A549 (cell line): ENCODE results near the gene FCRL1. TPM values are rescaled to one million over a fixed set of nuclear protein-coding genes. Genes with fewer than 3 reads are reported as not detected.

ENCODE experiments used
- ATAC-seq, 2 experiments: fragments of 200-7000 bp in 1 of 2; fragments of >200 bp in 1 of 2; cut with Nextera tagmentation in 1 of 2; cut with Tn5 transposase in 1 of 2; 3 replicates each; pipeline versions ENCODE4 v1.8.0 to v1.9.1; 2018 to 2020; ENCODE audit warnings: mild to moderate bottlenecking in 1 of 2, moderate library complexity in 1 of 2
- CTCF ChIA-PET: fragments of 300-600 bp; sonication (Branson Sonifier 250); formaldehyde crosslinking; extraction: SDS; loops from one replicate; lab custom pipeline; 2021; ENCODE audit warnings: antibody characterized with exemption, inconsistent platforms; lab: Yijun Ruan, JAX
- POLR2A ChIA-PET: fragments of 350-600 bp; formaldehyde crosslinking; extraction: SDS; loops from one replicate; lab custom pipeline; 2021; ENCODE audit warnings: antibody characterized with exemption, inconsistent platforms; lab: Yijun Ruan, JAX
- DNase-seq, 2 experiments: peaks; one replicate each; pipeline versions ENCODE4 v3.0.0 to v3.0.0-alpha.2; 2011 to 2016; ENCODE audit warnings: low read depth in 1 of 2, low spot score in 1 of 2
- FAIRE-seq: peaks from 2 replicates; lab custom pipeline; 2011; peaks lifted over from hg19 to GRCh38; lab: Jason Lieb, UNC
- H3K27ac ChIP-seq, 2 experiments: fragments of >200 bp; sonication (Bioruptor Twin); formaldehyde crosslinking; 3 replicates each; pipeline ENCODE4 v1.5.1; 2016 to 2017
- H3K4me1 ChIP-seq: fragments of >200 bp; sonication (Bioruptor Twin); formaldehyde crosslinking; 3 replicates; pipeline ENCODE4 v1.6.1; 2016
- H3K4me2 ChIP-seq: fragments of >200 bp; sonication (Bioruptor Twin); formaldehyde crosslinking; 3 replicates; pipeline ENCODE4 v1.6.1; 2016
- H3K4me3 ChIP-seq: fragments of >200 bp; sonication (Bioruptor Twin); formaldehyde crosslinking; 3 replicates; pipeline ENCODE4 v1.5.1; 2016
- H3K9me3 ChIP-seq: fragments of >200 bp; sonication (Bioruptor Twin); formaldehyde crosslinking; 3 replicates; pipeline ENCODE4 v1.6.1; 2016
- BCL3 ChIP-seq: fragments of >200 bp; sonication (Bioruptor Twin); formaldehyde crosslinking; IDR thresholded peaks from 3 replicates; pipeline ENCODE4 v1.6.1; 2016
- CBX8 ChIP-seq: fragments of 200-600 bp; sonication (generic); IDR thresholded peaks from 2 replicates; pipeline ENCODE4 v1.6.1; 2016
- CEBPB ChIP-seq, 2 experiments: fragments of >200 bp in 1 of 2; sonication (Bioruptor Twin) in 1 of 2; formaldehyde crosslinking in 1 of 2; IDR thresholded peaks; 2 replicates each; pipeline ENCODE4 v1.6.1; 2012 to 2016
- CTCF ChIP-seq: fragments of >200 bp; sonication (Bioruptor Twin); formaldehyde crosslinking; IDR thresholded peaks from 3 replicates; pipeline ENCODE4 v1.5.1; 2016
- ELK1 ChIP-seq: fragments of 150-350 bp; IDR thresholded peaks from 2 replicates; pipeline ENCODE4 v1.6.1; 2014; ENCODE audit warnings: low read depth, mild to moderate bottlenecking, low read length
- EP300 ChIP-seq, 2 experiments: fragments of >200 bp; sonication (Bioruptor Twin); formaldehyde crosslinking; IDR thresholded peaks; 2 replicates in 1 of 2; 3 replicates in 1 of 2; pipeline ENCODE4 v1.6.1; 2016 to 2017
- FOSL2 ChIP-seq, 2 experiments: fragments of 450-650 bp in 1 of 2; fragments of >200 bp in 1 of 2; sonication (Bioruptor Twin) in 1 of 2; formaldehyde crosslinking; IDR thresholded peaks; 2 replicates each; pipeline versions ENCODE4 v1.5.0 to v1.6.1; 2016 to 2020; ENCODE audit warnings: mild to moderate bottlenecking in 1 of 2, moderate library complexity in 1 of 2
- FOXS1 ChIP-seq: fragments of 250-450 bp; sonication (Bioruptor Pico); IDR thresholded peaks from 2 replicates; pipeline ENCODE4 v1.5.0; 2020; ENCODE audit warnings: mild to moderate bottlenecking, moderate library complexity
- GATA3 ChIP-seq: IDR thresholded peaks from 2 replicates; pipeline ENCODE4 v1.6.1; 2012; ENCODE audit warnings: borderline replicate concordance
- HOXA7 ChIP-seq: fragments of 250-450 bp; sonication (Bioruptor Pico); IDR thresholded peaks from 2 replicates; pipeline ENCODE4 v1.5.0; 2020; ENCODE audit warnings: mild to moderate bottlenecking, moderate library complexity
- HOXB5 ChIP-seq: fragments of 250-450 bp; sonication (Bioruptor Pico); IDR thresholded peaks from 2 replicates; pipeline ENCODE4 v1.5.0; 2020; ENCODE audit warnings: mild to moderate bottlenecking, moderate library complexity
- KDM1A ChIP-seq: fragments of 200-600 bp; sonication (generic); IDR thresholded peaks from 2 replicates; pipeline ENCODE4 v1.6.1; 2016; ENCODE audit warnings: low read depth, mild to moderate bottlenecking
- KDM5A ChIP-seq: fragments of 200-600 bp; sonication (generic); IDR thresholded peaks from 2 replicates; pipeline ENCODE4 v1.6.1; 2016; ENCODE audit warnings: antibody characterized with exemption, mild to moderate bottlenecking
- MAX ChIP-seq: IDR thresholded peaks from 2 replicates; pipeline ENCODE4 v1.6.1; 2012
- MAZ ChIP-seq: fragments of 150-350 bp; IDR thresholded peaks from 2 replicates; pipeline ENCODE4 v1.6.1; 2014; ENCODE audit warnings: antibody characterized with exemption, low read depth, low read length, borderline replicate concordance
- MYC ChIP-seq: IDR thresholded peaks from 2 replicates; pipeline ENCODE4 v1.6.1; 2012; ENCODE audit warnings: mild to moderate bottlenecking, inconsistent platforms, low read length, improper control_type of control experiment, borderline replicate concordance
- NPAS2 ChIP-seq: fragments of 250-450 bp; sonication (Bioruptor Pico); IDR thresholded peaks from 2 replicates; pipeline ENCODE4 v1.8.0; 2022; ENCODE audit warnings: mild to moderate bottlenecking, moderate library complexity, borderline replicate concordance
- NR3C1 ChIP-seq: fragments of >200 bp; sonication (Bioruptor Twin); formaldehyde crosslinking; IDR thresholded peaks from 3 replicates; pipeline ENCODE4 v1.6.1; 2017
- PHF8 ChIP-seq: fragments of 200-600 bp; sonication (generic); IDR thresholded peaks from 2 replicates; pipeline ENCODE4 v1.6.1; 2016; ENCODE audit warnings: low read depth, mild to moderate bottlenecking, antibody characterized with exemption, moderate library complexity, borderline replicate concordance
- SMC3 ChIP-seq: fragments of >200 bp; sonication (Bioruptor Twin); formaldehyde crosslinking; IDR thresholded peaks from 3 replicates; pipeline ENCODE4 v1.6.1; 2018; ENCODE audit warnings: inconsistent platforms
- ZC3H11A ChIP-seq: fragments of 450-650 bp; IDR thresholded peaks from 2 replicates; pipeline ENCODE4 v1.6.1; 2014; ENCODE audit warnings: antibody characterized with exemption, mild to moderate bottlenecking
- ZSCAN20 ChIP-seq: fragments of 250-450 bp; sonication (Bioruptor Pico); IDR thresholded peaks from 2 replicates; pipeline ENCODE4 v1.8.0; 2022; ENCODE audit warnings: mild to moderate bottlenecking, moderate library complexity
- WGBS: methylation state at CpG from one replicate; pipeline ENCODE4 v1.1.6; 2017; ENCODE audit errors: missing lambda C conversion rate; 5-methylcytosine and 5-hydroxymethylcytosine counted together
- polyA plus RNA-seq, 4 experiments: library from polyadenylated mRNA; depleted of rRNA in 3 of 4; stranded (reverse); fragments of >200 nt; fragmentation: RNase III in 1 of 4; extraction: RNeasy Plus Mini Kit Qiagen cat#74134 plus additional on column Dnase treatment in 1 of 4; gene quantifications; 2 replicates in 3 of 4; 3 replicates in 1 of 4; pipeline ENCODE4 v1.2.3, GENCODE V29; 2011 to 2017

The FCRL1 gene
- polyA plus RNA-seq, 2 of the 4 experiments (the other 2 are of a cell fraction): not detected

- no peak for TF ChIP-seq MAX
- TF ChIP-seq HOXA7: no peak
Observed at GRCh38 chr1:157799996-157800395, 19.9 kb downstream of the FCRL1 start (continued).

GRCh38 chr1:157798211-157798610 lies 21.7 kb downstream of the FCRL1 start:
- Histone ChIP-seq H3K4me3 (no peak overlapping the region), H3K4me2 (no peak overlapping the region), H3K4me1 (no peaks in the 10 kb centered on the region), H3K27ac (no peak overlapping the region), H3K9me3 (no peaks in the 10 kb centered on the region)
- ChIA-PET CTCF (interaction anchor here (1.0 kb wide), 1 partner anchor 326 kb away, joined by 3 read pairs; no protein-coding TSS in a partner anchor), POLR2A (no interaction called here)
- WGBS: 0% methylated on average over 5 of the region's 5 CpGs
- DNase-seq (no peak), FAIRE-seq (no peak), ATAC-seq (no peak)
- TF ChIP-seq PHF8 (no peak), CBX8 (no peak), BCL3 (no peak), MAZ (no peak), NPAS2 (CRISPR knock-in tag) (no peak), HOXB5 (CRISPR knock-in tag) (no peak), MYC (no peak), CTCF (no peak), CEBPB (IDR thresholded peaks at IDR 0.05) (no peak), KDM1A (no peak), MAX (no peak), NR3C1 (no peak), GATA3 (no peak), ELK1 (no peak), SMC3 (no peak)

- Histone ChIP-seq H3K4me3 (no peak overlapping the region), H3K27ac (no peak overlapping the region), H3K4me1 (no peaks in the 10 kb centered on the region), H3K9me3 (no peaks in the 10 kb centered on the region), H3K4me2 (no peak overlapping the region)
- TF ChIP-seq KDM1A (no peak), ZC3H11A (no peak), ZSCAN20 (CRISPR knock-in tag) (no peak), EP300 (IDR thresholded peaks at IDR 0.05) (no peak), FOSL2 (IDR thresholded peaks at IDR 0.05) (no peak), FOSL2 (CRISPR knock-in tag; IDR thresholded peaks at IDR 0.05) (no peak), KDM5A (no peak), CEBPB (IDR thresholded peaks at IDR 0.05) (no peak), FOXS1 (CRISPR knock-in tag) (no peak)
- POLR2A ChIA-PET: no interaction called here
- no peak for ATAC-seq
- 4% methylated on average over 1 of the region's 1 CpG for WGBS
- CTCF ChIA-PET: no interaction called here
- no peak for DNase-seq
- FAIRE-seq: no peak
Observed at GRCh38 chr1:157785248-157785647, 34.7 kb downstream of the FCRL1 start.
